Ovary (tissue), 3 donors: ENCODE data around the gene WNT9B.

ENCODE experiments used
- POLR2A ChIP-seq: fragments of 450-650 bp; IDR thresholded peaks from one replicate; pipeline ENCODE4 v1.6.1; 2017; ENCODE audit warnings: antibody characterized with exemption, mild to moderate bottlenecking, moderate library complexity
- TF ChIP-seq, protein P1 (sequence below), 3 donors: fragments of 450-650 bp in 2 of 3; fragments of 200-600 bp in 1 of 3; IDR thresholded peaks; one replicate each; pipeline versions ENCODE4 v1.5.1 to v1.8.0; 2016 to 2022; ENCODE audit warnings: antibody characterized with exemption in 3 of 3, mild to moderate bottlenecking in 1 of 3
- donor health status: DM: no; HTN: no; CAD: no.

DNA sequence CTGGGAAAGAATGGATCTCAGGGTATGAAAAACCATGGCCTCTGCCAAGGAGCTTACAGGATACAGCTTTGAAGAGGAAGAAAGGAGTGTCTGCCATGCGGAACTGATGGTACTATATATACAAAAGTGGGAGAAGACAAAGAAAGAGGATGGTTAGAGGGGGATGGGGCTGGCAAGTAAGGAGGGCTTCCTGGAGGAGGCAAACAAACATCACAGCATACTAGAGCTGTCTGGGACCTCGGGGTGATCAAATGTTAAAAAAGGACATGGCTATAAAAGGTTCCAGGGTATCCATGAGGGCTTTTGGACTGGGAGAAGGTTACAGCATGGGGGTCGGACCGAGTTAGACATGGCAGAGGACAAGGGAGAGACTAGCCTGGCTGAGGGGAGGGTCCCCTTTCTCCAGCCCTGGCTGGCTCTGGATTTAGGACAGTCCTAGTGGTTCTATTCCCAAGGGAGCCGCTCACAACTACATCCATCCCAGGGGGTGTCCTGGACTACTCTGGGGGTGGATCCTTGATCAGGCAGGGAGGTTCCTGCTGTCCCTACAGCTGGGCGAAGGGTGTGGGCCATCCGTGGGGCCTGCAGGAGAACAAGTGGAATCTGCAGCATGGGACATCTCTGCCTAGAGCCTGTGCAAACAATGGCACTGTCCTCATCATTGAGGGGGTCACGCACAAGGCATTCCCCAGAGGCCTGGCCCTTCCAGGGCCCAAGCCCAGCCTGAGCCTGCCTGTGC is 12.2 kb downstream of the WNT9B start:
- TF ChIP-seq POLR2A: no peak
- TF ChIP-seq, protein P1, sequence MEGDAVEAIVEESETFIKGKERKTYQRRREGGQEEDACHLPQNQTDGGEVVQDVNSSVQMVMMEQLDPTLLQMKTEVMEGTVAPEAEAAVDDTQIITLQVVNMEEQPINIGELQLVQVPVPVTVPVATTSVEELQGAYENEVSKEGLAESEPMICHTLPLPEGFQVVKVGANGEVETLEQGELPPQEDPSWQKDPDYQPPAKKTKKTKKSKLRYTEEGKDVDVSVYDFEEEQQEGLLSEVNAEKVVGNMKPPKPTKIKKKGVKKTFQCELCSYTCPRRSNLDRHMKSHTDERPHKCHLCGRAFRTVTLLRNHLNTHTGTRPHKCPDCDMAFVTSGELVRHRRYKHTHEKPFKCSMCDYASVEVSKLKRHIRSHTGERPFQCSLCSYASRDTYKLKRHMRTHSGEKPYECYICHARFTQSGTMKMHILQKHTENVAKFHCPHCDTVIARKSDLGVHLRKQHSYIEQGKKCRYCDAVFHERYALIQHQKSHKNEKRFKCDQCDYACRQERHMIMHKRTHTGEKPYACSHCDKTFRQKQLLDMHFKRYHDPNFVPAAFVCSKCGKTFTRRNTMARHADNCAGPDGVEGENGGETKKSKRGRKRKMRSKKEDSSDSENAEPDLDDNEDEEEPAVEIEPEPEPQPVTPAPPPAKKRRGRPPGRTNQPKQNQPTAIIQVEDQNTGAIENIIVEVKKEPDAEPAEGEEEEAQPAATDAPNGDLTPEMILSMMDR (IDR thresholded peaks at IDR 0.05): no peak
